ENCODE data around the gene SH2D3A.

DNA sequence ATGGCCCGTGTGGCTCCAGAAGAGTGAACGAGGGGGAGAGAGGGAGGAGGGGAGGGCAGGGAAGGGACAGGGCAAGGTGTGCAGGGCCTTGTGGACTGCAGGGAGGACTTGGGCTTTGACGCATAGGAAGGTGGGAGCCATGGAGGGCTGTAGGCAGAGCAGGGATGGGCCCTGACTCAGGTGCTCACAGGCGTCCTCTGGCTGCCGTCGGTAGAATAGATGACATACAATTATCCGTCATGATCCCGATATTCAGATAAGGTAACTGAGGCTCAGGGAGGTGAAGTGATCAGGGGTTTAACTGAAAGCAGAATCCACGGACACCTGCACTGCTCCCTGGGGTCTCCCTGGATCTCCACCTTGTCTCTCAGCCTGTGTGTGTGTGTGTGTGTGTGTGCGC lies 50.2 kb downstream of the SH2D3A start:
- no peak for TF ChIP-seq CREB1 (IDR thresholded peaks at IDR 0.05; ENCODE audit: low read depth)
- TF ChIP-seq, protein P1, sequence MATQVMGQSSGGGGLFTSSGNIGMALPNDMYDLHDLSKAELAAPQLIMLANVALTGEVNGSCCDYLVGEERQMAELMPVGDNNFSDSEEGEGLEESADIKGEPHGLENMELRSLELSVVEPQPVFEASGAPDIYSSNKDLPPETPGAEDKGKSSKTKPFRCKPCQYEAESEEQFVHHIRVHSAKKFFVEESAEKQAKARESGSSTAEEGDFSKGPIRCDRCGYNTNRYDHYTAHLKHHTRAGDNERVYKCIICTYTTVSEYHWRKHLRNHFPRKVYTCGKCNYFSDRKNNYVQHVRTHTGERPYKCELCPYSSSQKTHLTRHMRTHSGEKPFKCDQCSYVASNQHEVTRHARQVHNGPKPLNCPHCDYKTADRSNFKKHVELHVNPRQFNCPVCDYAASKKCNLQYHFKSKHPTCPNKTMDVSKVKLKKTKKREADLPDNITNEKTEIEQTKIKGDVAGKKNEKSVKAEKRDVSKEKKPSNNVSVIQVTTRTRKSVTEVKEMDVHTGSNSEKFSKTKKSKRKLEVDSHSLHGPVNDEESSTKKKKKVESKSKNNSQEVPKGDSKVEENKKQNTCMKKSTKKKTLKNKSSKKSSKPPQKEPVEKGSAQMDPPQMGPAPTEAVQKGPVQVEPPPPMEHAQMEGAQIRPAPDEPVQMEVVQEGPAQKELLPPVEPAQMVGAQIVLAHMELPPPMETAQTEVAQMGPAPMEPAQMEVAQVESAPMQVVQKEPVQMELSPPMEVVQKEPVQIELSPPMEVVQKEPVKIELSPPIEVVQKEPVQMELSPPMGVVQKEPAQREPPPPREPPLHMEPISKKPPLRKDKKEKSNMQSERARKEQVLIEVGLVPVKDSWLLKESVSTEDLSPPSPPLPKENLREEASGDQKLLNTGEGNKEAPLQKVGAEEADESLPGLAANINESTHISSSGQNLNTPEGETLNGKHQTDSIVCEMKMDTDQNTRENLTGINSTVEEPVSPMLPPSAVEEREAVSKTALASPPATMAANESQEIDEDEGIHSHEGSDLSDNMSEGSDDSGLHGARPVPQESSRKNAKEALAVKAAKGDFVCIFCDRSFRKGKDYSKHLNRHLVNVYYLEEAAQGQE (IDR thresholded peaks at IDR 0.05; ENCODE audit: low read depth): no peak
- TF ChIP-seq ZBTB7A (IDR thresholded peaks at IDR 0.05; ENCODE audit: low read depth): no peak
- TF ChIP-seq MAX (IDR thresholded peaks at IDR 0.05): no peak

Measured in Ishikawa (cell line).